SK-N-SH (cell line): ENCODE measurements around the gene BBS5.

Experiments
- CTCF ChIP-seq: fragments of 200-600 bp; sonication (generic); IDR thresholded peaks from 2 replicates; pipeline ENCODE4 v1.6.1; 2017; ENCODE audit warnings: antibody characterized with exemption, mild to moderate bottlenecking, moderate library complexity
- EZH2phosphoT487 ChIP-seq: fragments of 200-600 bp; sonication (generic); IDR thresholded peaks from 2 replicates; pipeline ENCODE4 v1.6.1; 2017; ENCODE audit warnings: low read depth, mixed run types, mild to moderate bottlenecking, antibody characterized with exemption, moderate library complexity, borderline replicate concordance
- MXI1 ChIP-seq: IDR thresholded peaks from 2 replicates; pipeline ENCODE4 v1.6.1; 2012; ENCODE audit warnings: mild to moderate bottlenecking, low read depth, low read length, improper control_type of control experiment
- POLR2AphosphoS5 ChIP-seq: IDR thresholded peaks from 2 replicates; pipeline ENCODE4 v1.6.1; 2012; ENCODE audit warnings: low read depth, low read length
- RAD21 ChIP-seq: IDR thresholded peaks from 2 replicates; pipeline ENCODE4 v1.6.1; 2012; ENCODE audit warnings: mild to moderate bottlenecking, low read length
- RCOR1 ChIP-seq: fragments of 150-350 bp; IDR thresholded peaks from 2 replicates; pipeline ENCODE4 v1.6.1; 2017; ENCODE audit warnings: antibody characterized with exemption, low read length
- REST ChIP-seq: IDR thresholded peaks from 2 replicates; pipeline ENCODE4 v1.6.1; 2012; ENCODE audit warnings: mild to moderate bottlenecking, low read depth, low read length, moderate library complexity
- USF2 ChIP-seq: fragments of 150-350 bp; IDR thresholded peaks from 2 replicates; pipeline ENCODE4 v1.6.1; 2017; ENCODE audit warnings: antibody characterized with exemption, low read length, low read depth, borderline replicate concordance
- YY1 ChIP-seq: IDR thresholded peaks from 2 replicates; pipeline ENCODE4 v1.4.0; 2012; ENCODE audit warnings: low read depth, mild to moderate bottlenecking

GRCh38 chr2:169472249-169472648, 7.0 kb upstream of the BBS5 start:
- TF ChIP-seq CTCF (no peak), YY1 (no peak), MXI1 (no peak), RAD21 (no peak), REST (no peak), EZH2phosphoT487 (no peak), POLR2AphosphoS5 (no peak), USF2 (no peak), RCOR1 (no peak)
